Stimulated activated CD4-positive, alpha-beta T cell treated with anti-CD3 and anti-CD28 coated beads, Interleukin-2, amount 100 ng/mL, for 24 hours (primary cell): ENCODE measurements around the gene KAZN.

ENCODE experiments used
- DNase-seq, 2 donors: peaks; one replicate each; pipeline ENCODE4 v3.0.0-alpha.2; 2020

KAZN gene

GRCh38 chr1:15101801-15102200, 503.3 kb downstream of the KAZN start:
- no peak for DNase-seq

- no peak for DNase-seq
Observed at GRCh38 chr1:15102646-15103045, 504.2 kb downstream of the KAZN start.

- DNase-seq = no peak
Observed at GRCh38 chr1:15103211-15103610, 504.7 kb downstream of the KAZN start.

- no peak for DNase-seq
Observed at GRCh38 chr1:15103906-15104305, 505.4 kb downstream of the KAZN start.

GRCh38 chr1:15104768-15105167, 506.3 kb downstream of the KAZN start:
- no peak for DNase-seq

GRCh38 chr1:15106608-15107007, 508.1 kb downstream of the KAZN start:
- no peak for DNase-seq

- no peak for DNase-seq
Observed at GRCh38 chr1:15107058-15107687, 508.7 kb downstream of the KAZN start.

- DNase-seq = no peak
Observed at GRCh38 chr1:15107911-15108310, 509.4 kb downstream of the KAZN start.

GRCh38 chr1:15110128-15110866, 511.8 kb downstream of the KAZN start:
- DNase-seq = no peak

GRCh38 chr1:15110867-15111230, 512.4 kb downstream of the KAZN start:
- DNase-seq = no peak

GRCh38 chr1:15113146-15113545, 514.7 kb downstream of the KAZN start:
- DNase-seq = no peak

- DNase-seq = no peak
Observed at GRCh38 chr1:15114884-15115283, 516.4 kb downstream of the KAZN start.

GRCh38 chr1:15115542-15116330, 517.3 kb downstream of the KAZN start:
- no peak for DNase-seq

GRCh38 chr1:15116966-15117365, 518.5 kb downstream of the KAZN start:
- no peak for DNase-seq

GRCh38 chr1:15117671-15118325, 519.3 kb downstream of the KAZN start:
- DNase-seq = no peak

GRCh38 chr1:15118579-15118978, 520.1 kb downstream of the KAZN start:
- no peak for DNase-seq

- no peak for DNase-seq
Observed at GRCh38 chr1:15120251-15120945, 521.9 kb downstream of the KAZN start.

GRCh38 chr1:15122331-15122730, 523.8 kb downstream of the KAZN start:
- DNase-seq = no peak

- no peak for DNase-seq
Observed at GRCh38 chr1:15123270-15123669, 524.8 kb downstream of the KAZN start.

- no peak for DNase-seq
Observed at GRCh38 chr1:15123925-15124324, 525.4 kb downstream of the KAZN start.

- DNase-seq = no peak
Observed at GRCh38 chr1:15124362-15125100, 526.0 kb downstream of the KAZN start.

- DNase-seq = no peak
Observed at GRCh38 chr1:15125101-15125745, 526.7 kb downstream of the KAZN start.
